ENCODE results near the gene PCMTD2.

The PCMTD2 gene

GRCh38 chr20:64257107-64257757, 1.7 kb downstream of the PCMTD2 start:
- Histone ChIP-seq H3K36me3 (ENCODE audit: control insufficient read depth, insufficient read depth, low read length) (no peaks in the 10 kb centered on the region), H3K4me3 (ENCODE audit: insufficient read depth, low read depth, low read length) (no peak overlapping the region), H3K27me3 (ENCODE audit: control insufficient read depth, insufficient read depth, low read length, poor library complexity, severe bottlenecking) (no peaks in the 10 kb centered on the region), H3K9me3 (ENCODE audit: control insufficient read depth, low read length) (no peaks in the 10 kb centered on the region), H3K4me1 (ENCODE audit: control insufficient read depth, insufficient read depth, low read length) (peaks cover 7% of the 10 kb centered on the region), H3K27ac (ENCODE audit: insufficient read depth, low read depth, low read length, poor library complexity, severe bottlenecking) (no peak overlapping the region)
- 94 to 96% methylated on average over 13 of the region's 13 CpGs for WGBS, 2 experiments

GRCh38 chr20:64258071-64258823, 2.7 kb downstream of the PCMTD2 start:
- WGBS, 2 experiments = 88 to 95% methylated on average over 4 to 8 of the region's 9 CpGs
- Histone ChIP-seq H3K4me3 (ENCODE audit: insufficient read depth, low read depth, low read length) (no peak overlapping the region), H3K27ac (ENCODE audit: insufficient read depth, low read depth, low read length, poor library complexity, severe bottlenecking) (no peak overlapping the region), H3K36me3 (ENCODE audit: control insufficient read depth, insufficient read depth, low read length) (no peaks in the 10 kb centered on the region), H3K9me3 (ENCODE audit: control insufficient read depth, low read length) (no peaks in the 10 kb centered on the region), H3K27me3 (ENCODE audit: control insufficient read depth, insufficient read depth, low read length, poor library complexity, severe bottlenecking) (no peaks in the 10 kb centered on the region), H3K4me1 (ENCODE audit: control insufficient read depth, insufficient read depth, low read length) (peaks cover 7% of the 10 kb centered on the region)

DNA sequence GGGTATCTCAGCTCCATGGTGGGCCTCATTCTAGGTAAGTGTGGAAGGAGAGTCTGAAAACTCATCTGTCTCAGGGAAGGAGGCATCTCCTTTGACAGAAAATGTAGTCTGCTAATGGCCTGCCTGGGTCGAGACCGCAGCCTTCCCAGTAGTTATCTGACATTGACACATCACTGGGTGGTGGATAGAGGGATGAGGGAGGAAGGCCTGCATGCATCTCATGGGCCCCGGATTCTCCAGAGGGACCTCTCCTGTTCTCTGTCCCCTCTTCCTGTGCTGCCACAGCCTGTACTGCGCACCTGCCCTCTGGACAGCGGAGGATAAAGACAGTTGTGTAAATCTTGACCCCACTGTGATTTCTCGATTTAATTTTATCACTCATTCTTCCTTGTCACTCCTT, 4.7 kb downstream of the PCMTD2 start:
- peaks cover 7% of the 10 kb centered on the region for H3K4me1 ChIP-seq (ENCODE audit: control insufficient read depth, insufficient read depth, low read length)
- H3K36me3 ChIP-seq (ENCODE audit: control insufficient read depth, insufficient read depth, low read length) = no peaks in the 10 kb centered on the region
- H3K27me3 ChIP-seq (ENCODE audit: control insufficient read depth, insufficient read depth, low read length, poor library complexity, severe bottlenecking) = no peaks in the 10 kb centered on the region
- H3K27ac ChIP-seq (ENCODE audit: insufficient read depth, low read depth, low read length, poor library complexity, severe bottlenecking) = no peak overlapping the region
- 93 to 95% methylated on average over 6 of the region's 6 CpGs for WGBS, 2 experiments
- H3K9me3 ChIP-seq (ENCODE audit: control insufficient read depth, low read length) = no peaks in the 10 kb centered on the region
- H3K4me3 ChIP-seq (ENCODE audit: insufficient read depth, low read depth, low read length) = no peak overlapping the region

DNA sequence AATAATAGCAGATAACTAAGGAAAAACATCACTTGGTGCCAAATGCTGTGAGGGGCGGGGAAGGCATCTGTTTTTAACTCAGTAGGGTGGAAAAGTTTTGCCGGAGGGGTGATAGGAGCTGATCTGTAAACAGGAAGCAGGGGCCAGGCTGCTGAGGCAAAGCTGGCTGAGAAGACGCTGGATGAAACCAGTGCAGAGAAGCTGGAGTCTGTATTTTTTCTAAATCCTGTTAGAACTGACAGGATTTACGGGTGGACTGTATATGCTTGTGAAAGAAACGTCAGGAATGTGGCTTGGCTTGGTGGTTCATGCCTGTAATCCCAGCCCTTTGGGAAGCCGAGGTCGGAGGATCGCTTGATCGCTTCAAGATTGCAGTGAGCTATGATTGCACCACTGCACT, 5.6 kb downstream of the PCMTD2 start:
- WGBS, 2 experiments = 89 to 92% methylated on average over 9 of the region's 9 CpGs
- Histone ChIP-seq H3K4me3 (ENCODE audit: insufficient read depth, low read depth, low read length) (no peak overlapping the region), H3K4me1 (ENCODE audit: control insufficient read depth, insufficient read depth, low read length) (peaks cover 7% of the 10 kb centered on the region), H3K27me3 (ENCODE audit: control insufficient read depth, insufficient read depth, low read length, poor library complexity, severe bottlenecking) (no peaks in the 10 kb centered on the region), H3K36me3 (ENCODE audit: control insufficient read depth, insufficient read depth, low read length) (no peaks in the 10 kb centered on the region), H3K27ac (ENCODE audit: insufficient read depth, low read depth, low read length, poor library complexity, severe bottlenecking) (no peak overlapping the region), H3K9me3 (ENCODE audit: control insufficient read depth, low read length) (no peaks in the 10 kb centered on the region)

DNA sequence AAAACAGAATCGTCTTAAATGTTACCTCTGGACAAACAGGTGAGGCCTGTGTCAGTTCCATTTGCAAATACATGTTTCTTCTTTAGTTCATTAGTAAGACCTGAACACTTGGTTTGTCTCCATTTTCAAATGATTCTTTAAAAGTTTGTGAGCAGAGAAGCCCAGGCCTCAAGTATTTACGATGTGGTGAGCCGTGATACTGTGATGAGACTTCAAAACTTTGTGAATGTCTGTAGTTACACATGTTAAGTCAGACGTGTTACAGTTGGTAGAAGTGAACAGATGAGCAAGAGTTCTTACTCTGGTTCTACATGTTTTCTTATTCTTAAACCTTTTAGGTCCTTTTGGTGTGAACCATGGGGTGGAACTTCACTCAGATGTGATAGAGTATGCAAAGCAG, 8.5 kb downstream of the PCMTD2 start:
- H3K36me3 ChIP-seq (ENCODE audit: control insufficient read depth, insufficient read depth, low read length) = no peaks in the 10 kb centered on the region
- no peak overlapping the region for H3K27ac ChIP-seq (ENCODE audit: insufficient read depth, low read depth, low read length, poor library complexity, severe bottlenecking)
- WGBS, 2 experiments = 94 to 95% methylated on average over 4 of the region's 4 CpGs

DNA sequence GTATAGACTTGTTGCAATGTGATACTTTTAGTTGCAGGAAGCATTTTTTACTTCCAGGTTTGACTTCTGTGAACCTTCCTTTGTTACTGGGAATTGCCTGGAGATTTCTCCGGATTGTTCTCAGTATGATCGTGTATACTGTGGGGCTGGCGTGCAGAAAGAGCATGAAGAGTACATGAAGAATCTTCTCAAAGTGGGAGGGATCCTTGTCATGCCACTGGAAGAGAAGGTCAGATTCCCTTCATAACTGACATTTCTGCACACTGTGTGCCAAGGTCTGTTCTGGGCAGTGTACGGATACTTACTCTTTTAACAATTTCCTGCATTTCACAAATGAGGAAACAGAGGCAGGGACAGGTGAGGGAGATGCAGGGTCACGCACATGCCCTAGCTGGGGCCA, 9.7 kb downstream of the PCMTD2 start:
- Histone ChIP-seq H3K27ac (ENCODE audit: insufficient read depth, low read depth, low read length, poor library complexity, severe bottlenecking) (no peak overlapping the region), H3K4me3 (ENCODE audit: insufficient read depth, low read depth, low read length) (no peak overlapping the region), H3K27me3 (ENCODE audit: control insufficient read depth, insufficient read depth, low read length, poor library complexity, severe bottlenecking) (no peaks in the 10 kb centered on the region), H3K36me3 (ENCODE audit: control insufficient read depth, insufficient read depth, low read length) (no peaks in the 10 kb centered on the region), H3K9me3 (ENCODE audit: control insufficient read depth, low read length) (no peaks in the 10 kb centered on the region), H3K4me1 (ENCODE audit: control insufficient read depth, insufficient read depth, low read length) (no peaks in the 10 kb centered on the region)
- 94% methylated on average over 5 of the region's 5 CpGs for WGBS, 2 experiments

More for the DNA sequence above, 8.5 kb downstream of the PCMTD2 start:
- Histone ChIP-seq H3K4me1 (ENCODE audit: control insufficient read depth, insufficient read depth, low read length) (no peaks in the 10 kb centered on the region), H3K4me3 (ENCODE audit: insufficient read depth, low read depth, low read length) (no peak overlapping the region), H3K27me3 (ENCODE audit: control insufficient read depth, insufficient read depth, low read length, poor library complexity, severe bottlenecking) (no peaks in the 10 kb centered on the region), H3K9me3 (ENCODE audit: control insufficient read depth, low read length) (no peaks in the 10 kb centered on the region)

DNA sequence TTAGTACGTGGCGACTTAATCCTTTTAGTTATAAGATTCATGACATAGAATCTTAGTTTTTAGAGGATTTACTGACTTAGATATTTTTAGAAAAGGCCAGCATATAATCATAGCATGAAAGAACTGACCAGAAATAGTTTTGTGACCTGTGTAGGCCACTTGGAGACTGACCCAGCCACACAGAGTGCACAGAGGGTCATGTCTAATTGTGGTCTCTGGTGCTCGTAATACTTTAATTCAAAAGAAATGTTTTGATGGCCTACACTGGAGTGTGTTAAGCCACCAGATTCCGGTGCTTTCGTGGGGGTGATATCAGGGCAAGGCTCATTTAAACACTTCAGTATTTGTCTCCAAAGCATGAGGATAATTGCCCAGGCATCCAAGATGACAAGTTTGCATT, 11.4 kb downstream of the PCMTD2 start:
- no peaks in the 10 kb centered on the region for H3K36me3 ChIP-seq (ENCODE audit: control insufficient read depth, insufficient read depth, low read length)
- WGBS, 2 experiments = 94 to 96% methylated on average over 5 of the region's 5 CpGs

DNA sequence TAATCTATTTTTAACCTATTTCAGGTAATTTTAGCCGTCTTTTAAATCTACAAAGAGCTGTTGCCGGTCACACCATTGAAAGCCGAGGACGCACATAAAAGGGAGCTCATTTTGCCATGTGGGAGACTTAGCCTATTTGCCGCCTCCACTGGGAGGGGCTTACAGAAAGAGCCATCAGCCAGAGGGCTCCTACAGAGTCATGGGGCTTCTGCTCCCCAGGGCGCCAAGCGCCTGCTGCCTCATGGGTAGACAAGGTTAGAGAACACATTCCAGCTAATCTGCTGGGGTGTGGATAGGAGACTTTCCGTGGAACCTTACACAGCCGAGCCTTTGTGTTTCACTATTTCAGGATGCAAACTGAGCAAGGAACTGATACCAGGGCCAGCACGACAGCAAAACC, 12.6 kb downstream of the PCMTD2 start:
- Histone ChIP-seq H3K27ac (ENCODE audit: insufficient read depth, low read depth, low read length, poor library complexity, severe bottlenecking) (no peak overlapping the region), H3K9me3 (ENCODE audit: control insufficient read depth, low read length) (no peaks in the 10 kb centered on the region), H3K4me3 (ENCODE audit: insufficient read depth, low read depth, low read length) (no peak overlapping the region), H3K4me1 (ENCODE audit: control insufficient read depth, insufficient read depth, low read length) (no peaks in the 10 kb centered on the region), H3K27me3 (ENCODE audit: control insufficient read depth, insufficient read depth, low read length, poor library complexity, severe bottlenecking) (no peaks in the 10 kb centered on the region), H3K36me3 (ENCODE audit: control insufficient read depth, insufficient read depth, low read length) (peaks cover 2% of the 10 kb centered on the region)
- WGBS, 2 experiments = 57 to 63% methylated on average over 10 of the region's 10 CpGs

More for the DNA sequence above, 11.4 kb downstream of the PCMTD2 start:
- Histone ChIP-seq H3K9me3 (ENCODE audit: control insufficient read depth, low read length) (no peaks in the 10 kb centered on the region), H3K4me1 (ENCODE audit: control insufficient read depth, insufficient read depth, low read length) (no peaks in the 10 kb centered on the region), H3K4me3 (ENCODE audit: insufficient read depth, low read depth, low read length) (no peak overlapping the region), H3K27me3 (ENCODE audit: control insufficient read depth, insufficient read depth, low read length, poor library complexity, severe bottlenecking) (no peaks in the 10 kb centered on the region), H3K27ac (ENCODE audit: insufficient read depth, low read depth, low read length, poor library complexity, severe bottlenecking) (no peak overlapping the region)

DNA sequence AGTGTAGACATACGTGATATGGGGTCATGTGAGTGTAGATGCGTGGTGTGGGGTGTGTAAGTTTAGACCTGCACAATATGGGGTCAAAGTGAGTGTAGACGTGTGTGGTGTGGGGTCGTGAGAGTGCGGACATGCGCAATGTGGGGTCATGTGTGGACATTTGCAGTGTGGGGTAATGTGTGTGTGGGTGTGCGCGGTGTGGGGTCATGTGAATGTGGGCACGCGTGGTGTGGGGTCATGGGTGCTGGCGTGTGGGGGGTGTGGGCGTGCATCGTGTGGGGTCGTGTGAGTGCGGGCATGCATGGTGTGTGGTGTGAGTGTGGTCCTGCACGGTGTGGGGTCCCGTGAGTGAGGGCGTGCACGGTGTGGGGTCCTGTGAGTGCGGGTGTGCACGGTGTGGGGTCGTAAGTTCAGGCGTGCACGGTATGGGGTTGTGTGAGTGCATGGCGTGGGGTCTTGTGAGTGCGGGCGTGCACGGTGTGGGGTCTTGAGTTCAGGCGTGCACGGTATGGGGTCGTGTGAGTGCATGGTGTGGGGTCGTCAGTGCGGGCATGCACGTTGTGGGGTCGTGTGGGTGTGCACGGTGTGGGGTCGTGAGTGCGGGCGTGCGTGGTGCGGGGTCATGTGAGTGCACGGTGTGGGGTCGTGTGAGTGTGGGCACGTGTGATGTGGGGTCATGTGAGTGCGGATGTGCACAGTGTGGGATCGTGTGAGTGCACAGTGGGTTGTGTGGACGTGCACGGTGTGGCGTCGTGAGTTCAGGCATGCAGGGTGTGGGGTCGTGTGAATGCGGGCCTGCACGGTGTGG, 14.3 kb downstream of the PCMTD2 start:
- 94 to 96% methylated on average over 53 of the region's 53 CpGs for WGBS, 2 experiments
- H3K4me1 ChIP-seq (ENCODE audit: control insufficient read depth, insufficient read depth, low read length) = no peaks in the 10 kb centered on the region
- H3K36me3 ChIP-seq (ENCODE audit: control insufficient read depth, insufficient read depth, low read length) = peaks cover 7% of the 10 kb centered on the region
- H3K9me3 ChIP-seq (ENCODE audit: control insufficient read depth, low read length) = no peaks in the 10 kb centered on the region
- no peaks in the 10 kb centered on the region for H3K27me3 ChIP-seq (ENCODE audit: control insufficient read depth, insufficient read depth, low read length, poor library complexity, severe bottlenecking)
- no peak overlapping the region for H3K4me3 ChIP-seq (ENCODE audit: insufficient read depth, low read depth, low read length)
- no peak overlapping the region for H3K27ac ChIP-seq (ENCODE audit: insufficient read depth, low read depth, low read length, poor library complexity, severe bottlenecking)

- 92 to 93% methylated on average over 11 of the region's 11 CpGs for WGBS, 2 experiments
- no peaks in the 10 kb centered on the region for H3K27me3 ChIP-seq (ENCODE audit: control insufficient read depth, insufficient read depth, low read length, poor library complexity, severe bottlenecking)
- no peak overlapping the region for H3K4me3 ChIP-seq (ENCODE audit: insufficient read depth, low read depth, low read length)
- no peak overlapping the region for H3K27ac ChIP-seq (ENCODE audit: insufficient read depth, low read depth, low read length, poor library complexity, severe bottlenecking)
- peaks cover 7% of the 10 kb centered on the region for H3K36me3 ChIP-seq (ENCODE audit: control insufficient read depth, insufficient read depth, low read length)
- H3K9me3 ChIP-seq (ENCODE audit: control insufficient read depth, low read length) = no peaks in the 10 kb centered on the region
- no peaks in the 10 kb centered on the region for H3K4me1 ChIP-seq (ENCODE audit: control insufficient read depth, insufficient read depth, low read length)
These were observed 16.1 kb downstream of the PCMTD2 start for GRCh38 chr20:64271636-64272035.

All from ectodermal cell (in vitro differentiated cells).